Prostate gland (tissue), 2 donors: ENCODE measurements around the gene INO80B. TPM values are rescaled to one million over a fixed set of nuclear protein-coding genes. Genes with fewer than 3 reads are reported as not detected.

Experiments
- DNase-seq: peaks from one replicate; pipeline ENCODE4 v3.0.0-alpha.2; 2019; ENCODE audit warnings: low spot score
- H3K27ac ChIP-seq, 2 donors: fragments of 200-600 bp; sonication (generic); 2 replicates each; pipeline ENCODE4 v1.5.1; 2017 to 2019
- H3K27me3 ChIP-seq: fragments of 200-600 bp; sonication (generic); replicated peaks from 2 replicates; pipeline ENCODE4 v1.5.1; 2019; ENCODE audit not compliant: insufficient read depth
- H3K36me3 ChIP-seq, 2 donors: fragments of 200-600 bp; sonication (generic); 1 replicate in 1 of 2; 2 replicates in 1 of 2; pipeline versions ENCODE4 v1.5.1 to v1.8.1; 2017 to 2019
- H3K4me1 ChIP-seq: fragments of 200-600 bp; sonication (generic); replicated peaks from 2 replicates; pipeline ENCODE4 v1.5.1; 2019
- H3K4me3 ChIP-seq, 2 donors: fragments of 200-600 bp; sonication (generic); 2 replicates each; pipeline ENCODE4 v1.5.1; 2017 to 2019
- H3K9me3 ChIP-seq: fragments of 200-600 bp; sonication (generic); 2 replicates; pipeline ENCODE4 v1.5.1; 2017
- POLR2A ChIP-seq: fragments of 450-650 bp; IDR thresholded peaks from one replicate; pipeline ENCODE4 v1.6.1; 2016; ENCODE audit warnings: antibody characterized with exemption, mild to moderate bottlenecking
- POLR2AphosphoS5 ChIP-seq: sonication (generic); formaldehyde crosslinking; IDR thresholded peaks from one replicate; pipeline ENCODE4 v1.6.1; 2017; ENCODE audit warnings: antibody characterized with exemption
- WGBS: methylation state at CpG from one replicate; pipeline ENCODE4 v1.1.5; 2018; 5-methylcytosine and 5-hydroxymethylcytosine counted together
- intact Hi-C: fragments of 100-400 bp; cut with DNase I; formaldehyde crosslinking; loops from one replicate; pipeline ENCODE4 v1.14.2; 2022
- total RNA-seq, 2 donors: library from RNA; depleted of rRNA; stranded (reverse); fragments of >200 nt; gene quantifications; one replicate each; pipeline ENCODE4 v1.1.0, GENCODE V29; 2016
- TF ChIP-seq, protein P1 (sequence below), 4 experiments: fragments of 200-600 bp in 2 of 4; fragments of 450-650 bp in 2 of 4; sonication (generic) in 2 of 4; IDR thresholded peaks; 1 replicate in 3 of 4; 2 replicates in 1 of 4; pipeline ENCODE4 v1.5.1; 2016 to 2019; ENCODE audit warnings: antibody characterized with exemption in 4 of 4, mild to moderate bottlenecking in 2 of 4, moderate library complexity in 2 of 4

The INO80B gene
- total RNA-seq, 2 donors from 2014 or later, result 28.3 to 46.7 TPM

GRCh38 chr2:74430502-74430901 is 24.4 kb upstream of the INO80B start:
- H3K27me3 ChIP-seq, result no peaks in the 10 kb centered on the region
- H3K36me3 ChIP-seq, result peaks cover 0 to 11% of the 10 kb centered on the region in 2 donors
- TF ChIP-seq, protein P1, sequence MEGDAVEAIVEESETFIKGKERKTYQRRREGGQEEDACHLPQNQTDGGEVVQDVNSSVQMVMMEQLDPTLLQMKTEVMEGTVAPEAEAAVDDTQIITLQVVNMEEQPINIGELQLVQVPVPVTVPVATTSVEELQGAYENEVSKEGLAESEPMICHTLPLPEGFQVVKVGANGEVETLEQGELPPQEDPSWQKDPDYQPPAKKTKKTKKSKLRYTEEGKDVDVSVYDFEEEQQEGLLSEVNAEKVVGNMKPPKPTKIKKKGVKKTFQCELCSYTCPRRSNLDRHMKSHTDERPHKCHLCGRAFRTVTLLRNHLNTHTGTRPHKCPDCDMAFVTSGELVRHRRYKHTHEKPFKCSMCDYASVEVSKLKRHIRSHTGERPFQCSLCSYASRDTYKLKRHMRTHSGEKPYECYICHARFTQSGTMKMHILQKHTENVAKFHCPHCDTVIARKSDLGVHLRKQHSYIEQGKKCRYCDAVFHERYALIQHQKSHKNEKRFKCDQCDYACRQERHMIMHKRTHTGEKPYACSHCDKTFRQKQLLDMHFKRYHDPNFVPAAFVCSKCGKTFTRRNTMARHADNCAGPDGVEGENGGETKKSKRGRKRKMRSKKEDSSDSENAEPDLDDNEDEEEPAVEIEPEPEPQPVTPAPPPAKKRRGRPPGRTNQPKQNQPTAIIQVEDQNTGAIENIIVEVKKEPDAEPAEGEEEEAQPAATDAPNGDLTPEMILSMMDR (IDR thresholded peaks at IDR 0.05), result no peak
- TF ChIP-seq POLR2A (no peak), POLR2AphosphoS5 (no peak)
- WGBS, result 87% methylated on average over 11 of the region's 11 CpGs
- intact Hi-C loops, result no loop called here
- no peak overlapping the region for H3K27ac ChIP-seq
- no peaks in the 10 kb centered on the region for H3K9me3 ChIP-seq
- no peak for DNase-seq
- H3K4me1 ChIP-seq, result no peaks in the 10 kb centered on the region
- H3K4me3 ChIP-seq, result no peak overlapping the region

GRCh38 chr2:74436111-74436805 is 18.6 kb upstream of the INO80B start:
- no peak for DNase-seq
- Histone ChIP-seq H3K9me3 (no peaks in the 10 kb centered on the region), H3K27ac (no peak overlapping the region), H3K27me3 (no peaks in the 10 kb centered on the region), H3K4me3 (no peak overlapping the region), H3K36me3 (no peaks in the 10 kb centered on the region), H3K4me1 (peaks cover 6% of the 10 kb centered on the region)
- intact Hi-C loops, result no loop called here
- WGBS, result 63% methylated on average over 43 of the region's 43 CpGs
- TF ChIP-seq POLR2AphosphoS5 (no peak), POLR2A (no peak)
- TF ChIP-seq, protein P1 (IDR thresholded peaks at IDR 0.05), result no peak

DNA sequence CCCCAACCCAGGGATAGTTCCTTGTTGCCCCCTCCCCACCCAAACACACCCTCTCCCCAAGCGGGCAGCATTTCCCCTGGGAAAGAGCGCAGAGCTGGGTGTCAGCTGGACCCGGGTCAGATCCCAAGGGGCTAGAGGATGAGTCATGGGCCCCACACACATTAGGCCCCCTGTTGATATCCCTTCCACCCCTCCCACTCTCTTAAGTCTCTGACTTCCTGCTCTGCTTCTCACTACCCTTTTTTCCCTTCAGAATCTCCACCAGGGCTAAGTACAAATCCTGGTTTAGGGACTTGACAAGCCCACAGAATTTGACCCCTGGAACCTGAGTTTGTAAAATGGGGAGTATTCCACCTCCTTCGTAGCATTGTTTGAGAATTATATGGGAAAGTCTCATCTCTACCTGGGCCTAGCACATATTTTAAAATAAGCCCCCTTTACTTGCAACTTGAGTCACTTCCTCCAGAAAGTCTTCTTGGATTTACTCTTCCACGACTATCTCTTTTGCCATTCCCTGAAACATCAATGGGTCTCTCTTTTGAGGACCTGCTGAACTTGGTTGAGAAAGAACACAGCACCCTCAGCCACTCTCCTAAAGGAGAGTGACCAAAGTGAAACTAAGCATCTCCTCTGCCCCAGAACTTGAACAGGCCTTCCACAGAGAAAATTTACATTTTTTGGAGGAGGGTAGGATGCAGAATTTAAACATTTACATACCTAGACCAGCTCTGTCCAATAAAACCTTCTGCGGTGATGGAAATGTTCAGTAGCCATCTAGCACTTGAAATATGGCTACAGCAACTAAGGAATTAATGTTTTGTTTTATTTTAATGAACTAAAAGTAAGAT is 17.8 kb upstream of the INO80B start:
- TF ChIP-seq, protein P1 (IDR thresholded peaks at IDR 0.05), result no peak
- no peak for TF ChIP-seq POLR2AphosphoS5
- TF ChIP-seq POLR2A, result no peak
- H3K27ac ChIP-seq, result no peak overlapping the region
- intact Hi-C loops, result no loop called here
- no peaks in the 10 kb centered on the region for H3K9me3 ChIP-seq
- H3K27me3 ChIP-seq, result no peaks in the 10 kb centered on the region
- 67% methylated on average over 6 of the region's 6 CpGs for WGBS
- H3K36me3 ChIP-seq, result no peaks in the 10 kb centered on the region
- H3K4me1 ChIP-seq, result peaks cover 6% of the 10 kb centered on the region
- DNase-seq, result no peak
- H3K4me3 ChIP-seq, result no peak overlapping the region

GRCh38 chr2:74438248-74438647 is 16.6 kb upstream of the INO80B start:
- Histone ChIP-seq H3K4me3 (no peak overlapping the region), H3K4me1 (peaks cover 6% of the 10 kb centered on the region)
- WGBS, result 88% methylated on average over 1 of the region's 1 CpG

More at GRCh38 chr2:74438248-74438647, 16.6 kb upstream of the INO80B start:
- Histone ChIP-seq H3K9me3 (no peaks in the 10 kb centered on the region), H3K36me3 (no peaks in the 10 kb centered on the region), H3K27ac (no peak overlapping the region), H3K27me3 (no peaks in the 10 kb centered on the region)
- DNase-seq, result no peak
- intact Hi-C loops, result no loop called here
- TF ChIP-seq POLR2A (no peak), POLR2AphosphoS5 (no peak)
- TF ChIP-seq, protein P1 (IDR thresholded peaks at IDR 0.05), result no peak
